IgD-negative memory B cell (primary cell): ENCODE data around the gene NFATC3. TPM values are rescaled to one million over a fixed set of nuclear protein-coding genes. Genes with fewer than 3 reads are reported as not detected.

Experiments
- H3K27ac Mint-ChIP-seq, 3 donors: one replicate each; pipeline ENCODE4 v1.8.0; 2020 to 2022; ENCODE audit warnings: mild to moderate bottlenecking in 3 of 3, mixed read lengths in 3 of 3, moderate library complexity in 1 of 3
- H3K27me3 Mint-ChIP-seq: one replicate; pipeline ENCODE4 v1.8.0; 2021; ENCODE audit warnings: mixed read lengths
- H3K36me3 Mint-ChIP-seq: one replicate; pipeline ENCODE4 v1.8.0; 2020; ENCODE audit warnings: mild to moderate bottlenecking, mixed read lengths
- H3K4me1 Mint-ChIP-seq, 3 donors: one replicate each; pipeline ENCODE4 v1.8.0; 2020 to 2022; ENCODE audit warnings: mixed read lengths in 3 of 3, mild to moderate bottlenecking in 1 of 3
- H3K4me3 Mint-ChIP-seq, 4 donors: one replicate each; pipeline ENCODE4 v1.8.0; 2020 to 2022; ENCODE audit warnings: mild to moderate bottlenecking in 4 of 4, mixed read lengths in 4 of 4, moderate library complexity in 3 of 4
- H3K9me3 Mint-ChIP-seq, 3 donors: one replicate each; pipeline ENCODE4 v1.8.0; 2020 to 2021; ENCODE audit warnings: mixed read lengths in 3 of 3, mild to moderate bottlenecking in 1 of 3
- polyA plus RNA-seq: library from polyadenylated mRNA; unstranded; fragments of 300-500 nt; fragmentation: Illumina TruSeq; gene quantifications from one replicate; pipeline ENCODE4 v1.2.3, GENCODE V29; 2021

Gene NFATC3
- polyA plus RNA-seq, 1 donor from 2014 or later: 47.2 TPM

DNA sequence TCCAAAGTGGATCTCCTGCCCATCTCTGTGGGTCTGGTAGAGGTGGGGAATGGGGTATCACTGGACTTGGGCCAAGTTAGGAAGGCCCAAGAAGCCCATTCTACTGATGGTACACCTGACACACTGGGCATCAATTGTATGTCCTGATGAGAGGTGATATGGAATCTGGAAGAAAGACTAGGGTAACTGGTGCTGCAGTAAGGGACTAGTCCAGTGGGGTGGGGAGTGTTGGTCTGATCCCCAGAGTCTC, 5.9 kb upstream of the NFATC3 start:
- peak overlapping the region; percentile 43 to 90 (median 80) for H3K4me3 Mint-ChIP-seq
- peaks cover 62 to 76% (median 73%) of the 10 kb centered on the region in 3 donors for H3K4me1 Mint-ChIP-seq
- peaks cover 7% of the 10 kb centered on the region for H3K36me3 Mint-ChIP-seq
- peak overlapping the region in 1 of 3 donors; percentile 71 for H3K27ac Mint-ChIP-seq
- no peaks in the 10 kb centered on the region for H3K9me3 Mint-ChIP-seq
- no peaks in the 10 kb centered on the region for H3K27me3 Mint-ChIP-seq

DNA sequence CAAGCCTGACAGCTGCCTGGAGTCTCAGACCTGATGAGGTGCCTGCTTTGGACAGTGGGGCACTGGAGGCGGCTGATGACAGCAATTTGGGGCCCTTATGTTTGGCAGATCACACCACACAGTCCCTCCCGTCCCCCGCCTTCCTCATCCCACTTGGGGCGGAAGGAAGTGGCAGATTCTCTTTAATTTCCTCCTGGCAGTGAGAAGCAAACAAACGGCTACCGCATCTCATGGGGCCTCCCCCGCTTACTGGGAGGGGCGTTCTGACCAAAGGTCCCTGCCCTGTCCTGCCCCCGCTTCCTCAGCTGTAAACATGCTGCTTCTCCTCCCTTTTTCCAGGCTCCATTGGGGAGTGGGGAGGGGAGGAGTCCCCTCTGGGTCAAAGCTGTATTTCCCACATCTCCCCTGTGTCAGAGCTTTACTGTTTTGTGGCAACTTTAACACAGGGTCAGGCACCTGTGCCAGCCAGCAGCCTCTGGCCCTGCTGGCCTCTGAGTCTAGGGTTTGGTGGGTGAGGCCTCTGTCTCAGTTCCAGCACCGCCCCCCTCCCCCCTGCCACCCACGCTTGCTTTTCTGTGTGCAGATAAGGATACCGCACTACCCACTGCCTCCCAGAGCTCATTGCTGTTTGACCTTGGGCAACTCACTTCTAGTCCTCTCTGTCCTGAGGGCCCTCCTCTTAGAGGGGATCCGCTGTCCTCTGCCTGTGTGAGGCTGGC, 5.4 kb upstream of the NFATC3 start:
- no peaks in the 10 kb centered on the region for H3K9me3 Mint-ChIP-seq
- H3K36me3 Mint-ChIP-seq: peaks cover 7% of the 10 kb centered on the region
- H3K27ac Mint-ChIP-seq: peak overlapping the region; percentile 71 to 78 (median 73)
- peak overlapping the region; percentile 43 to 90 (median 80) for H3K4me3 Mint-ChIP-seq
- peaks cover 61 to 73% (median 69%) of the 10 kb centered on the region in 3 donors for H3K4me1 Mint-ChIP-seq
- no peaks in the 10 kb centered on the region for H3K27me3 Mint-ChIP-seq

DNA sequence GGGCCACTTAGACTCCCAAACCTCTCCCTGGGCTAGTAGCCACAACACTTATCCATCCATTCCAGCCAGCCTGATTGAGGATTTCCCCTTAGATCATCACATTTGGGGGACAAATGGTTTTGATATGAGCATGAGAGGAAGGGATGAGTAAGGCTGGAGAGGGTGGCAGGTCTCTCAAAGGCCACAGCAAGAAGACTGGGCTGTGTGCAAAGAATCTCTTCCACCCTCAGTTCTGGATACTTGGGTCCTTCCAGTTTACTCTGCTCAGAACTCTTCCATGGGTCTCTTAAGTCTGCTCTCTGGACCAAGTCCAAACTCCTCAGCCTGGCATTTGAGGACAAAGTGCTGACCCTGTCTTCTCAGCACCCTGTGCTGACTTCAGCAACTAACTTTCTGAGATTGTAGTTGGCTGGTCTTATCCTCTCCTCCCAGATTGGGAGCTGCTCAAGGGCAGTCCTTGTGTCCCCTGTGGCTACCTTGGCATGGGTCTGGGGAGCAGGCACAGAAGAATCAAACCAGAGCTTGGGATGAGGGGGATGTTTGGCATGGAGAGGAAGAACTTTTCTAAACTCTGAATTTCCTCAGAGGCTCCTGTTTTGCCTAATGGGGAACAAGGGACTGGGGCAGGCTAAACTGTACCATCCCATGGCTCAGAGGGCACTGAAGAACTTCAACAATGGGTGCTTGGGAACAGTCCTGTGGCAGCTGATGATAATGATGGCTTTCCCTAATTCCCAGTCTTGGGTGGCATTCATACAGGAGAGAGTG, 3.1 kb upstream of the NFATC3 start:
- H3K27me3 Mint-ChIP-seq: no peaks in the 10 kb centered on the region
- peak overlapping the region; percentile 46 to 92 (median 80) for H3K27ac Mint-ChIP-seq
- H3K4me1 Mint-ChIP-seq: peaks cover 59 to 61% (median 60%) of the 10 kb centered on the region in 3 donors
- peak overlapping the region in 3 of 4 donors; percentile 17 to 94 (median 27) for H3K4me3 Mint-ChIP-seq
- peaks cover 7% of the 10 kb centered on the region for H3K36me3 Mint-ChIP-seq
- H3K9me3 Mint-ChIP-seq: no peaks in the 10 kb centered on the region

DNA sequence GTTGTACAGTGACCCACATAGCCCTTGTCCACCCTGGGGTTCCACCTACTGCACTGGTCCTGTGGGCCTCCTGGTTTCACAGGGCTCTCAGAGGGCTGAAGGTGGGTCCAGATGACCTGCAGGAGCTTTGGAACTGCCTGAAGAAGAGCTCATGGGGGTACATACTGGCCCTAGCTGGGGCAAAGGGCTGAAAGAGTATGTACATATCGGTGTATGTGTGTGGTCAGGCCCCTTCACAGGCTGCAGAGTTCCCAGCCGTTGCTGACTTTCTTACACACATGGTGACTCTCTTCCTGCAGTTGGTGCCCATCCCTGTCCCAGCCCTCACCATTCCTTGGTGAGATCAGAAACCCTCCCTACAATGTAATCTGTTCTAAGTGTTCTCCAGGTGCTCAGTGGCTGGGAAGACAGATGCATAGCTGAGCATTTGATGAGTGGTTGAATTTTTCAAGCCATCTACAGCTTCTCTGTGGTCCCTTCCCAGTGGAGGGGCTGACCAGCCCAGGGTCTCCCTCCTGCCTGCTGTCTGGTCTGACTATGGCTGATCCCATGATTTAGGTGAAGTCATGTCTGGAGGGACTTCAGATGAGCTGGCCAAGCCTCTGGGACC, 2.4 kb upstream of the NFATC3 start:
- Mint-ChIP-seq H3K4me3 (peak overlapping the region in 2 of 4 donors; percentile 13 to 94), H3K36me3 (peaks cover 7% of the 10 kb centered on the region), H3K27me3 (no peaks in the 10 kb centered on the region), H3K4me1 (peaks cover 57 to 64% (median 63%) of the 10 kb centered on the region in 3 donors), H3K9me3 (no peaks in the 10 kb centered on the region), H3K27ac (peak overlapping the region in 2 of 3 donors; percentile 80 to 92)

- H3K9me3 Mint-ChIP-seq: no peaks in the 10 kb centered on the region
- H3K4me1 Mint-ChIP-seq: peaks cover 54 to 62% (median 61%) of the 10 kb centered on the region in 3 donors
- peak overlapping the region; percentile 80 to 93 (median 92) for H3K27ac Mint-ChIP-seq
- no peaks in the 10 kb centered on the region for H3K27me3 Mint-ChIP-seq
- H3K4me3 Mint-ChIP-seq: peak overlapping the region in 3 of 4 donors; percentile 77 to 94 (median 79)
- H3K36me3 Mint-ChIP-seq: peaks cover 3% of the 10 kb centered on the region
These were observed 1.9 kb upstream of the NFATC3 start for GRCh38 chr16:68083239-68083781.

DNA sequence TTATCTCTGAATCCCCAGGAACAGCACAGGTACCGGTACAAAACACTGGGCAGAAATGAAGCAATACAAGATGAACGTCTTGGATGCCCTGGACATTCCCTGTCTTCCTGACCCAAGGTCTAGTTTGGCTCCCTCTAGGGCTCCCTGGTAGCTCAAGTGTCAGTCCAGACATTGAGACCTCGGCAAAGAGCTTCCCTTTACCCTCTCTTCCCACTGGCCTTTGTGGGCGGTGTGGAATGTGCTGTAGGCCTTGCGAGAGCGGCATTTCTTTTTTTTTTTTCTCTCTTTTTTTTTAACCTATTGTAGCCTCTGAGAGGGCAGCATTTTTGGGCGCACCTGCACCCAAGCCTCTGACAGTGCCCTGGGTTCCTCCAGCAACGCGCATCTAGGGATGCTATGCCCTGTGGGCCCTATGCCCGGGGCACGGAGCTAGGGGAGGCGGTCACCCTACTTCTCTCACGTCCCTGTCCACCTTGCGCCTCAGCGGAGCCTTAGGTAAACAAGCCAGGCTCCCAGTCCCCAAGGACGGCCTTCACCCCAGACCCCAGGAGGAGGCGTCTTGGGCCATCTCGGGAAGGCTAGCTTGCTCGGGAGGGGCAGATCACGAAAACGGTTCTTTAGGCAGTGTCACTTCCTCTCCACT, 1.2 kb upstream of the NFATC3 start:
- H3K27me3 Mint-ChIP-seq: no peaks in the 10 kb centered on the region
- H3K36me3 Mint-ChIP-seq: peaks cover 3% of the 10 kb centered on the region
- H3K9me3 Mint-ChIP-seq: no peaks in the 10 kb centered on the region
- peak overlapping the region; percentile 80 to 93 (median 88) for H3K27ac Mint-ChIP-seq
- peak overlapping the region; percentile 94 to 99 (median 96) for H3K4me3 Mint-ChIP-seq
- peaks cover 52 to 64% (median 64%) of the 10 kb centered on the region in 3 donors for H3K4me1 Mint-ChIP-seq

DNA sequence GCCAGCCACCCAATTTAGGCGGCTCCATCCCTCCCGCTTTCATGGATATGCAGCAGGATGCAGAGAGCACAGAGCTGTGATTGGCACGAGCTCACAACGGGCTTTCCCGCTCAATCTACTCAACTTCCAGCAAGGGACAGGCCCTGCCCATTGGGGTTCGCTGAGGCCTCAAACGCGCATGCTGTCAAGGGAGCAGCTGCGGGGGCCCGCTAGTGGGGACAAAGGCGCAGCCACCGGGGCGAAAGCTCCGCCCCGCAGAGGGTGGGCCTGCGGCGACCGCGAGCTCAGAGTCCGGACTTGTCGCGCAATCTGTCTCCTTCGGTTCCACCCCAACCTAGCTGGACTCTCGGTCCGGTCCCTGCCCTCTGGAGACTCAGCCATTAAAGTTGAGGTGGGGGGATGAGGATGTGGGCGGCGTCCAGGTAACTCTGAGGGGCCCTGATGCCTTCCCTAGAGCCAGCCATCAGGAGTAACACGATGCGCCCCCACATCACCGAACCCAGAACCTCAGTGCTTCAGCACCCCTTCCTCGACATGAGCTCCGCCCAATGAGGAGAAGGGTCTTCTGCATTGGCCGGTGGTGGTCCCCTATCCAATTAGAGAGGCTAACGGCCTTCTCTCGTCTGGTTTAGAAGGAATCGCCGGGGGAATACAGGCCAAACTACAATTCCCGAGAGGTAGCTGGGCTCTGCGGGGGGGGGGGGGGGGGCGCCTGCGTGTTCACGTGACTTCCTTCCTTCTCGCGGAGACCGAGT, 489 bp upstream of the NFATC3 start:
- Mint-ChIP-seq H3K36me3 (peaks cover 3% of the 10 kb centered on the region), H3K9me3 (no peaks in the 10 kb centered on the region)

DNA sequence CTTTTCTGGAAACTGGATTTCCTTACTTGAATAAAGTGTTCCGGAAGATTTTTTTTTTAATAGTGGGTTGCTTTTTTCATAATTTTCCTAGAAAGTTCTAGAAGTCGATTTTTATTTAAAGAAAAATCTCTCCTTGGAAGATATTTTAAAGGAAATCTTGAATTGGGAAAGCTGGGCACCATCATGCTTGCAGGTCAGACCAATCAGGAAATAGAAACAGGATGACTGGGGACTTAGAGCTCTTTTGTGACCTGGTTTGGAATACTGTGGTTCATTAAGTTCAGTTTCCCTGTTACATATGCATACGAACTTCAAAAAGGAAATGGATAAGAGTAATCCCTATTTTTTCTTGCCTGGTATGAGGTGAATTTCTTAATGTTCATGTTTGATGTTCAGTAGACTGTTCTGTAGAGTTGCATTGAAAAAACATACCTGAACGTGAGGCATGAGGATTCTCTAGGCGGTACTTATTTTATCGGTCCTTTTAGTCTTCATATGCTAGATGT, 1.2 kb downstream of the NFATC3 start:
- Mint-ChIP-seq H3K27me3 (no peaks in the 10 kb centered on the region), H3K27ac (peak overlapping the region; percentile 80 to 94 (median 92)), H3K4me3 (peak overlapping the region; percentile 94 to 99 (median 98)), H3K4me1 (peaks cover 52 to 68% (median 66%) of the 10 kb centered on the region in 3 donors), H3K9me3 (no peaks in the 10 kb centered on the region), H3K36me3 (peaks cover 3% of the 10 kb centered on the region)

More for the DNA sequence above, 489 bp upstream of the NFATC3 start:
- H3K4me3 Mint-ChIP-seq: peak overlapping the region; percentile 94 to 99 (median 96)
- H3K27ac Mint-ChIP-seq: peak overlapping the region; percentile 80 to 93 (median 88)
- no peaks in the 10 kb centered on the region for H3K27me3 Mint-ChIP-seq
- peaks cover 51 to 65% (median 65%) of the 10 kb centered on the region in 3 donors for H3K4me1 Mint-ChIP-seq

DNA sequence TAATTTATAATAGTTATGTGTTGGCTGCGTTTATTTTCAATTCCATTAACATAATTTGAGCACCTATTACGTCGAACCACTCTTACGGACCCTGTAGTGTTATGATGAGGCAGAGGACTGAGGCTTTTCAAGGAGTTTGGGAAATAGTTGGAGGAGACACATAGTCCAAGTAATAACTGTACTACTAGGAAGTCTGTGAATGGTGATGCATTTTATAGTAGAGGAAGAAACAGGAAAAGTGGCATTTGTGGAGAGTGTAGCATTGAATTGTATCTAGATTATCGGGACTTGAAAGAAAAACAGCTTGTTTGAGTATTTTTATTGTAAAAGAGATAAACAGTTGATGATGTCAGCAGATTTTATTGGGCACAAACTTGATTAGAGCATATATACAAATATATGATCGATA, 1.7 kb downstream of the NFATC3 start:
- H3K36me3 Mint-ChIP-seq: peaks cover 3% of the 10 kb centered on the region
- H3K4me1 Mint-ChIP-seq: peaks cover 52 to 68% (median 68%) of the 10 kb centered on the region in 3 donors
- peak overlapping the region; percentile 80 to 94 (median 92) for H3K27ac Mint-ChIP-seq
- H3K27me3 Mint-ChIP-seq: no peaks in the 10 kb centered on the region
- H3K4me3 Mint-ChIP-seq: peak overlapping the region; percentile 94 to 99 (median 98)
- H3K9me3 Mint-ChIP-seq: no peaks in the 10 kb centered on the region

- Mint-ChIP-seq H3K4me3 (peak overlapping the region; percentile 52 to 84 (median 74)), H3K36me3 (peaks cover 3% of the 10 kb centered on the region), H3K9me3 (no peaks in the 10 kb centered on the region), H3K27me3 (no peaks in the 10 kb centered on the region), H3K4me1 (peaks cover 52 to 63% (median 62%) of the 10 kb centered on the region in 3 donors), H3K27ac (peak overlapping the region in 1 of 3 donors; percentile 36)
These were observed 2.5 kb downstream of the NFATC3 start for GRCh38 chr16:68087688-68088087.

DNA sequence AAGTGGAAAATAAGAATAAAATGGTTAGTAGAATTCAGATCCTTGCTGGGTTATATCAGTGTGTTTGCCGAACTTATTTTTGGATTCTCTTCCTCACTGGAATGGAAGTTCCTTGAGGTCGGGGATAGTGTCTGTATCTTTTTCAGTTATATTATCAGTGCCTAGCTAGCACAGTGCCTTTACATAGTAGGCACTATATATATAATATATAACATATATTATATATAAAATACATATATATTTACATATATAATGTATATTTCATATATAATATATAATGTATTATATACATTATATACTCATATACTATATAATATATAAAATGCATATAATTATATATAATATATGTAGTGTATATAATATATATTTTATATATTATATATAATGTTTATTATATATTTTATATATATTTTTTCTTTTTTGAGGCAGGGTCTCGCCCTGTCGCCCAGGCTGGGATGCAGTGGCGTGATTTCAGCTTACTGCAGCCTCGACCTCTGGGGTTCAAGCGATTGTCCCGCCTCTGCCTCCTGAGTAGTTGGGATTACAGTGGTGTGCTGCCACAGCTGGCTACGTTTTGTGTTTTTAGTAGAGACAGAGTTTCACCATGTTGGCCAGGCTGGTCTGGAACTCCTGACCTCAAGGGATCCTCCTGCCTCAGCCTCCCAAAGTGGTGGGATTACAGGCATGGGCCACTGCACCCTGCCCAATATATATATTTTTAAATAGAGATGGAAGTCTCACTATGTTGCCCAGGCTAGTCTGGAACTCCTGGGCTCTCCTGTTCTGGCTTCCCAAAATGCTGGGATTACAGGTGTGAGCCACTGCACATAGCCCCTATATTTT, 3.2 kb downstream of the NFATC3 start:
- Mint-ChIP-seq H3K36me3 (no peaks in the 10 kb centered on the region), H3K27me3 (no peaks in the 10 kb centered on the region), H3K9me3 (no peaks in the 10 kb centered on the region), H3K27ac (peak overlapping the region; percentile 2 to 76 (median 49)), H3K4me3 (peak overlapping the region; percentile 57 to 84 (median 71)), H3K4me1 (peaks cover 50 to 62% (median 61%) of the 10 kb centered on the region in 3 donors)

DNA sequence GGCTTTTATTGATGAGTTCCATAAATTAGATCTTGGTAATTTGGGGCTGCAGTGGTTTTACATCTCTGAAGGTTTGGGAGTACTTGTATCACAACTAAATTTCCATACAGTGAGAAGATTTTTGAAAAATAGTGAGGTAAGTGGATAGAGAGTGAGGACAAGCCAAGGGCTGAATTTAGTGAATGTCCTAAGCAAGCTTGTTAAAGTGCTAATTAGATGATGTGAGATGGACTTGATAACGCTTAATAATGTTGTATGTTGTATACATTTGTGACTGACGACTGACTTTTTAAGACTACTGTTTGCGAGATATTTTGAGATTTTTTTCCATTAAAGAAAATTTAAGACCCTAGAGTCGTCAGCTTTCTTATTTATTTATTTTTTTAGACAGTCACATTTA, 3.9 kb downstream of the NFATC3 start:
- Mint-ChIP-seq H3K36me3 (no peaks in the 10 kb centered on the region), H3K4me3 (peak overlapping the region; percentile 9 to 83 (median 60)), H3K4me1 (peaks cover 49 to 60% (median 60%) of the 10 kb centered on the region in 3 donors), H3K27me3 (no peaks in the 10 kb centered on the region), H3K27ac (peak overlapping the region; percentile 2 to 76 (median 49)), H3K9me3 (no peaks in the 10 kb centered on the region)

DNA sequence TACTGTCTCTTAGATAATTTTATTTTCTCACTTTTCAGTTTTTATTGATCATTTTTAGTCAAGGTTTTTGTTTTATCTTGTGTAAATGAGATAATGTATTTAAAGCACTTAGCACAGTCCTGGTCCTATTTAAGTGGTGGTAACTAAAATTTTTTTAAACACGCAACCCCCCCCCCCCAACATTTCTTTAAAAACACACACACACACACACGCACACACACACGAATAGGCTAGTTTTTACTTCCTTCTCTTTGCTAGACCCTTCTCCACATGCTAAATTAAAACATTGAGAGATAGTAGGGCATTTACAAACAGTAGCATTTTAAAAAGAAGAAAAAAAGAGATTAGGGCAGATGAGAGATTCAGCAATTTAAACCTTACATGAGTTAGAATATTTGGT, 5.0 kb downstream of the NFATC3 start:
- no peaks in the 10 kb centered on the region for H3K9me3 Mint-ChIP-seq
- H3K4me3 Mint-ChIP-seq: peak overlapping the region; percentile 71 to 94 (median 84)
- peak overlapping the region; percentile 62 to 76 (median 71) for H3K27ac Mint-ChIP-seq
- peaks cover 54 to 63% (median 60%) of the 10 kb centered on the region in 3 donors for H3K4me1 Mint-ChIP-seq
- no peaks in the 10 kb centered on the region for H3K27me3 Mint-ChIP-seq
- no peaks in the 10 kb centered on the region for H3K36me3 Mint-ChIP-seq
